ENCODE data around the gene SUGCT.

- TF ChIP-seq POLR2AphosphoS5 (IDR thresholded peaks at IDR 0.05; ENCODE audit: low read depth, low read length) (no peak), SIN3A (IDR thresholded peaks at IDR 0.05; ENCODE audit: borderline replicate concordance, insufficient read depth, low read length) (no peak)
Observed at GRCh38 chr7:40847921-40848320, 713.1 kb downstream of the SUGCT start.
